H9 (cell line): ENCODE measurements around the gene FCHSD2. TPM values are rescaled to one million over a fixed set of nuclear protein-coding genes. Genes with fewer than 3 reads are reported as not detected.

Experiments used
- DNase-seq: peaks from one replicate; pipeline ENCODE4 v3.0.0-alpha.2; 2017
- H2AFZ ChIP-seq: one replicate; pipeline ENCODE4 v1.6.1; 2013; ENCODE audit warnings: mild to moderate bottlenecking, low read length, control low read depth, moderate library complexity
- H2AK5ac ChIP-seq: 2 replicates; pipeline ENCODE4 v1.6.1; 2013; ENCODE audit warnings: low read length, control low read depth, mixed read lengths; ENCODE audit not compliant: insufficient read length
- H2BK120ac ChIP-seq: one replicate; pipeline ENCODE4 v1.6.1; 2013; ENCODE audit warnings: low read depth, mild to moderate bottlenecking, low read length, control low read depth, inconsistent platforms; ENCODE audit not compliant: poor library complexity, severe bottlenecking
- H2BK12ac ChIP-seq: 2 replicates; pipeline ENCODE4 v1.6.1; 2013; ENCODE audit warnings: low read length, control low read depth, mixed read lengths, low read depth; ENCODE audit not compliant: insufficient read length
- H2BK15ac ChIP-seq: 2 replicates; pipeline ENCODE4 v1.6.1; 2013; ENCODE audit warnings: low read depth, low read length, control low read depth
- H2BK20ac ChIP-seq: one replicate; pipeline ENCODE4 v1.6.1; 2013; ENCODE audit warnings: low read depth, mild to moderate bottlenecking, low read length, control low read depth, inconsistent platforms; ENCODE audit not compliant: poor library complexity, severe bottlenecking
- H2BK5ac ChIP-seq: 2 replicates; pipeline ENCODE4 v1.6.1; 2013; ENCODE audit warnings: low read length, control low read depth, mixed read lengths; ENCODE audit not compliant: insufficient read length
- H3K14ac ChIP-seq: 2 replicates; pipeline ENCODE4 v1.6.1; 2013; ENCODE audit warnings: low read length, control low read depth; ENCODE audit not compliant: insufficient read depth
- H3K18ac ChIP-seq: 2 replicates; pipeline ENCODE4 v1.6.1; 2013; ENCODE audit warnings: low read depth, mild to moderate bottlenecking, mixed read lengths, low read length, control low read depth; ENCODE audit not compliant: insufficient read length
- H3K23ac ChIP-seq: 2 replicates; pipeline ENCODE4 v1.6.1; 2013; ENCODE audit warnings: low read length, control low read depth, mixed read lengths, low read depth; ENCODE audit not compliant: insufficient read length
- H3K23me2 ChIP-seq: 2 replicates; pipeline ENCODE4 v1.6.1; 2013; ENCODE audit warnings: low read depth, mild to moderate bottlenecking, mixed read lengths, low read length, control low read depth; ENCODE audit not compliant: insufficient read length, poor library complexity, severe bottlenecking
- H3K27ac ChIP-seq: 2 replicates; pipeline ENCODE4 v1.5.1; 2013; ENCODE audit warnings: low read length, control low read depth, mixed read lengths, low read depth; ENCODE audit not compliant: insufficient read length
- H3K27me3 ChIP-seq: 2 replicates; pipeline ENCODE4 v1.6.1; 2013; ENCODE audit warnings: low read length, control low read depth, inconsistent platforms; ENCODE audit not compliant: insufficient read depth
- H3K4ac ChIP-seq: 2 replicates; pipeline ENCODE4 v1.6.1; 2013; ENCODE audit warnings: low read depth, mild to moderate bottlenecking, control low read depth, inconsistent platforms, low read length, moderate library complexity
- H3K4me1 ChIP-seq: 2 replicates; pipeline ENCODE4 v1.6.1; 2013; ENCODE audit warnings: low read length, control low read depth, inconsistent platforms; ENCODE audit not compliant: insufficient read depth
- H3K4me2 ChIP-seq: 2 replicates; pipeline ENCODE4 v1.6.1; 2013; ENCODE audit warnings: low read length, control low read depth, mixed read lengths; ENCODE audit not compliant: insufficient read length, insufficient read depth
- H3K56ac ChIP-seq: 2 replicates; pipeline ENCODE4 v1.6.1; 2013; ENCODE audit warnings: low read depth, mild to moderate bottlenecking, mixed read lengths, low read length, control low read depth; ENCODE audit not compliant: insufficient read length
- H3K79me1 ChIP-seq: 2 replicates; pipeline ENCODE4 v1.6.1; 2013; ENCODE audit warnings: low read depth, mild to moderate bottlenecking, moderate library complexity, low read length, control low read depth, inconsistent platforms; ENCODE audit not compliant: insufficient read depth, poor library complexity, severe bottlenecking
- H3K79me2 ChIP-seq: 2 replicates; pipeline ENCODE4 v1.6.1; 2013; ENCODE audit warnings: low read length, control low read depth, inconsistent platforms; ENCODE audit not compliant: insufficient read depth
- H3K9ac ChIP-seq: 2 replicates; pipeline ENCODE4 v1.6.1; 2013; ENCODE audit warnings: low read length, control low read depth, mixed read lengths; ENCODE audit not compliant: insufficient read length; ENCODE audit errors: extremely low read depth
- H3K9me3 ChIP-seq: one replicate; pipeline ENCODE4 v1.6.1; 2013; ENCODE audit warnings: low read depth, low read length, inconsistent platforms; ENCODE audit not compliant: control insufficient read depth
- H3T11ph ChIP-seq: one replicate; pipeline ENCODE4 v1.6.1; 2013; ENCODE audit warnings: mild to moderate bottlenecking, low read length, control low read depth, inconsistent platforms
- H4K20me1 ChIP-seq: one replicate; pipeline ENCODE4 v1.6.1; 2013; ENCODE audit not compliant: control insufficient read depth, insufficient read length, insufficient read depth
- H4K5ac ChIP-seq: 2 replicates; pipeline ENCODE4 v1.6.1; 2013; ENCODE audit warnings: low read depth, mild to moderate bottlenecking, mixed read lengths, low read length, control low read depth; ENCODE audit not compliant: insufficient read length
- H4K8ac ChIP-seq: replicated peaks from 2 replicates; pipeline ENCODE4 v1.6.1; 2013; ENCODE audit warnings: low read length, control low read depth, mixed read lengths, low read depth; ENCODE audit not compliant: insufficient read length
- H4K91ac ChIP-seq: 2 replicates; pipeline ENCODE4 v1.6.1; 2013; ENCODE audit warnings: low read depth, mild to moderate bottlenecking, moderate library complexity, mixed read lengths, low read length, control low read depth; ENCODE audit not compliant: insufficient read length
- H3K27ac Mint-ChIP-seq, 3 experiments: 2 replicates in 2 of 3; 3 replicates in 1 of 3; pipeline ENCODE4 v1.8.0; 2020 to 2021; ENCODE audit warnings: mixed read lengths in 3 of 3, mild to moderate bottlenecking in 1 of 3, moderate library complexity in 1 of 3
- H3K27me3 Mint-ChIP-seq: 2 replicates; pipeline ENCODE4 v1.8.0; 2021; ENCODE audit warnings: low read depth, mild to moderate bottlenecking, moderate library complexity, mixed read lengths
- H3K36me3 Mint-ChIP-seq, 3 experiments: 2 replicates in 2 of 3; 3 replicates in 1 of 3; pipeline ENCODE4 v1.8.0; 2020 to 2021; ENCODE audit warnings: low read depth in 3 of 3, mixed read lengths in 3 of 3; ENCODE audit not compliant: insufficient read depth in 1 of 3
- H3K4me1 Mint-ChIP-seq, 2 experiments: 2 replicates each; pipeline ENCODE4 v1.8.0; 2020; ENCODE audit warnings: mixed read lengths in 2 of 2
- H3K4me3 Mint-ChIP-seq, 2 experiments: 2 replicates in 1 of 2; 3 replicates in 1 of 2; pipeline ENCODE4 v1.8.0; 2020 to 2021; ENCODE audit warnings: mild to moderate bottlenecking in 2 of 2, mixed read lengths in 2 of 2, moderate library complexity in 1 of 2
- H3K9me3 Mint-ChIP-seq, 2 experiments: 2 replicates in 1 of 2; 3 replicates in 1 of 2; pipeline ENCODE4 v1.8.0; 2020; ENCODE audit warnings: mild to moderate bottlenecking in 2 of 2, mixed read lengths in 2 of 2, moderate library complexity in 1 of 2
- CTCF ChIP-seq: fragments of 200-600 bp; sonication (generic); conservative IDR thresholded peaks from 3 replicates; pipeline ENCODE4 v1.8.0; 2021; ENCODE audit warnings: antibody characterized with exemption, mild to moderate bottlenecking
- WGBS: extraction: QIAGEN DNeasy Blood & Tissue Kit; methylation state at CpG from one replicate; pipeline ENCODE4 v1.1.7; 2013; ENCODE audit warnings: missing lambda C conversion rate, low lambda C conversion rate, mixed read lengths; ENCODE audit not compliant: insufficient read length; ENCODE audit errors: extremely low coverage; 5-methylcytosine and 5-hydroxymethylcytosine counted together
- total RNA-seq: library from RNA; stranded (reverse); gene quantifications from 2 replicates; pipeline ENCODE4 v1.2.1, GENCODE V29; 2021

The FCHSD2 gene
- total RNA-seq, 1 experiment from 2014 or later, result 17.8 TPM

- Mint-ChIP-seq H3K36me3 (no peaks in the 10 kb centered on the region), H3K9me3 (no peaks in the 10 kb centered on the region), H3K4me1 (peaks cover 14 to 28% of the 10 kb centered on the region in 2 experiments), H3K27ac (no peak overlapping the region), H3K27me3 (peaks cover 4% of the 10 kb centered on the region), H3K4me3 (no peak overlapping the region)
- Histone ChIP-seq H3K4me2 (no peak overlapping the region), H3K27ac (no peak overlapping the region), H3K27me3 (no peaks in the 10 kb centered on the region), H3K14ac (no peak overlapping the region), H4K91ac (no peak overlapping the region), H3K56ac (no peak overlapping the region), H3K4me1 (peaks cover 5% of the 10 kb centered on the region; the same call in 1 of the 2 replicates), H3T11ph (no peak overlapping the region), H3K23me2 (no peaks in the 10 kb centered on the region), H2BK5ac (no peak overlapping the region), H2BK12ac (no peak overlapping the region), H4K20me1 (no peaks in the 10 kb centered on the region), H3K18ac (no peak overlapping the region), H4K5ac (no peak overlapping the region), H2AFZ (no peak overlapping the region), H3K79me1 (no peaks in the 10 kb centered on the region), H4K8ac (no peak overlapping the region), H2BK15ac (no peak overlapping the region), H3K23ac (no peak overlapping the region), H3K79me2 (no peaks in the 10 kb centered on the region), H3K9ac (no peak overlapping the region), H2BK120ac (no peak overlapping the region), H3K9me3 (no peaks in the 10 kb centered on the region), H3K4ac (no peak overlapping the region), H2AK5ac (no peak overlapping the region), H2BK20ac (no peak overlapping the region)
- DNase-seq, result no peak
- no CpG with 5 or more reads among the region's 4 CpGs for WGBS
- no peak for TF ChIP-seq CTCF
Observed at GRCh38 chr11:73172992-73173656, 31.0 kb upstream of the FCHSD2 start.
